Measurements from ENCODE around the gene LRMDA.
A peak's percentile ranks its signal among the peaks of the same experiment; 100 is the strongest.

Gene LRMDA

DNA sequence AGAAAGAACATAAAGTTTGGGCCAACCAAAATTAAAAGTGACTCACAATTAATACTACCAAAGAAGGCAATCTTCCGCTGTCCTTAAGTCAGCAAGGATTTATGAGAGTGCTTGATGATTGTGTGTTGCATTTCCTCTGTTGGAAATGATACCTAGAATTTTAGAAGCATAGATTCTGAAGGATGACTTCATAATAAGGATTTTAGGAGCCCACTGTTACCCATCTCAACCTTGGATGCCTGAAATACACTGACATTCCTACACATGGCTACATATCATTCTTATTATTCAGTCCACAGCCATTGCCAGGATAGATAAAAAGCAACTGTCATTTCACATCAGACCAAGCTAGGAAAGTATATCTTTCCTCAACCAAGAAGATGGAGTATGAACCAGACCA, 823.8 kb downstream of the LRMDA start:
- no peak for DNase-seq

DNA sequence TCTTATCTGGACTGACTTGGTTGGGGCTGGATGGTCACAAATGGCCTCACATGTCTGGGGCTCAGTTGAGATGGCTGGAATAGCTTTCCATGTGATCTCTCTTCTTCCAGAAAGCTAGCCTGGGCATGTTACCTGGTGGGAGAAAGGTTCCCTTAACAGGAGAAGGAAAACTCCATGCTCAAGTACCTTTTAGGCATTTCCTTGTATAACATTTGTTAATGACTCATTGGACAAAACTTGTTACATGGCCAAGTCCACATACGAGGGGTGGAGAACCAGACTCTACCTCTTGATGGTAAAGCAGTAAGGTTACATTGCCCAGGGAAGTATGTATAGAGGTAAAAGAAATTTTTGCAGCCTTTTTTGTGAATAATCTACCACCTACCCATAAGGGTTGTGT, 826.4 kb downstream of the LRMDA start:
- no peak for DNase-seq

- DNase-seq, result no peak
These were observed 834.2 kb downstream of the LRMDA start for GRCh38 chr10:76265441-76266113.

DNA sequence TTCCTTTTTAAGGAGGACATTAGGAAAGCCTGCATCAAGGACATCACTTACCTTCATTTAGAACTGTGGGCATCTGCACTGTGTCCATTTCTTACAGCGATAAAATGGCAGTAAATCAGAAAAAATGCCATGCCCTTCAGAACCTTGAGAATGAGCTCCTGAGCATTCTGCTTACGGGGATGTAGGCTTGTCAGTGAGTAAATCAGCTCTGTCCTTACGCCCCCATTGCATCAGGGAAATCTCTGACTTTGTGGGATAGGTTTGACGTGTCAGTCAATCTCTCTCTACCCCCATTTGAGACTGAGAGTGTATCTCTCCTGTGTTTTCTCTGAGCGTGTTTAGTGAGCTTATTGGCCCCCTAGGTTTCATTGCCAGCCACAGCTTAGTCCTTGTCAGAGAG, 837.1 kb downstream of the LRMDA start:
- no peak for DNase-seq

DNA sequence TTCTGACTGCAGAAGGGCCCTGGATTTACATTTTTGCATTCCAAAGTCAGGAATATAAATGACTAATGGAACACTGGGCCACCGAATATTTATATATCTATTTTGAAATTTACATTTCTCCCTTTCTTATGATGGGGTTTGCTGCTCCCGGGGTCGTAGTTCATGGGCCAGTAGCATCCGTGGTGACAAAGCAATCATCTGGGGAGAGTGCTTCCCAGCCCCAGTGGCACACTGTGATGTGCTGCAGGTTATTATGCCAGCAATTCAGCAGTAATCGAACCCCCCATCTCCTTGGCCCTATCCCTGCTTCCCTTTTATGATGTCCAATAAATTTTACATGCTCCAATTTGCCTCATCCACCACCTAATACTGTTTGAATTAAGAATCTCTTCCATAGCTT, 837.5 kb downstream of the LRMDA start:
- no peak for DNase-seq

DNA sequence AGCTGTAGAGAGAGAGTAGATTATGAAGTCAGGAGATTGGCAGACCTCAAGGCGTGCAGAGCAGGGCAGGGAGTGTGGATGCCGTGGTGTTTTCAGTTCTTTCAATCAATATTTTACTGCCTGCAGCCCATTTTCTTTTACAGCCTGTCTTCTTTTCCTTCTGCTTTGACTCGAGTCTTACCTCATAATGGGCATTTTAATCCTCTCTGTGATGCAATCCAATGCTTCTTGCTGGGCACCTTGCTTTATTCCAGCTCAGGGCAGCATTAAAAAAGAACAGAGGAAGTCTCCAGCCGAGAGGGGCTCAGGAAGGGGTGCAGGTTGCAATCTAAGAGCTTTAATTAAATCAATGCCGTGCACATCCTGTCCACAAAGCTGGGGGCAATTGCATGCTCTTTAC, 839.0 kb downstream of the LRMDA start:
- peak; percentile 88 for DNase-seq

DNA sequence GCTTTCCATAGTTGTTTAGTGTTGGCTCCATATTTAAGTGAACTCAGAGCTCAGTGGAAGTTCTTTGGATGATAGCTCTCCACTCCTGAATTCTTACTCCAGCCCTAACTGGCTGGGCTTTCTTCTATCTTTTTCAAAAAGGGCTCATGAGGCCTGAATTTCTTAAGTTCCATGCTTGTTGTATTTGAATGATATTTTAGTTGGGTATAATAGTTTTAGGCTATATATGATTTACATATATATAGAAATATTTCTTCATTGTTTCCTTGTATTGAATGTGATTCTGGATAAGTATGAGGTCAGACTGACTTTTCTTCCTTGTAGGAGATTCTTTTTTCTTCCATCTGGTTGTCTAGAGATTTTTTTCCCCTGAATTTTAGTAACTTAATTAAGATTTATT, 843.5 kb downstream of the LRMDA start:
- no peak for DNase-seq

- no peak for DNase-seq
These were observed 847.5 kb downstream of the LRMDA start for GRCh38 chr10:76278811-76279460.

- no peak for DNase-seq
These were observed 850.2 kb downstream of the LRMDA start for GRCh38 chr10:76281659-76282058.

- peak; percentile 86 for DNase-seq
These were observed 850.9 kb downstream of the LRMDA start for GRCh38 chr10:76282061-76283025.

DNA sequence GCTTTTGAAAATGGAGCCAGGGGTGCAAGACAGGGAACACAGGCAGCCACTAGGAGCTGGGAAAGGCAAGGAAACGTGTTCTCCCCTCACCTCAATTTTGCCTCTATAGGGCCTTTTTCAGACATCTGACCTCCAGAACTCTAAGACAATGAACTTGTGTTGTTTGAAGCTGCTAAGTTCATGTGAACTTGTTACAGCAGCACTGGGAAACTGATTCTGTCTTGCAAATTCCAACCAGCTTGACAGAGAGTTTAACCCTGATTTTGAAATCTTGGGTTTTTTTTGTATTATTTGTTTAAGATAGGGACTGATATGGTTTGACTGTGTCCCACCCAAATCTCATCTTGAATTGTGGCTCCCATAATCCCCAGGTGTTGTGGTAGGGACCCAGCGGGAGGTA, 852.9 kb downstream of the LRMDA start:
- no peak for DNase-seq

DNA sequence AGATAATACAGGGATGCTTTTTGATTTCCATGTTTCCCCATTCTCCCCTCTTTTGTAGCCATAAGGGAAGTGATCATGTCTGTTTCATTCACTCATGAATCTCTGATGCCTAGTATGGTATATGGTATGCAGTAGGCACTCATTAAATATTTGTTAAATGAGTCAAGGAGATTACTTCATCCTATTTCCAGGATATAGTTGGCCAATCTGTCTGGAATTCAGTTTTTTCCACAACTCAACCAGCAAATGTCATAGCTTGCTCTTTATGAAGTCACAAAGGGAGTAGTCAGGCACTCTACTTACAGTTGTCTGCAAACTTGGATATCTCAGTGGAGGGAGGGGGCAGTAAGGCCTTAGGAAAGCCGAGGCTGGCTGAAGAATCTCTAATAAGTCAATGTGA, 853.6 kb downstream of the LRMDA start:
- no peak for DNase-seq

DNA sequence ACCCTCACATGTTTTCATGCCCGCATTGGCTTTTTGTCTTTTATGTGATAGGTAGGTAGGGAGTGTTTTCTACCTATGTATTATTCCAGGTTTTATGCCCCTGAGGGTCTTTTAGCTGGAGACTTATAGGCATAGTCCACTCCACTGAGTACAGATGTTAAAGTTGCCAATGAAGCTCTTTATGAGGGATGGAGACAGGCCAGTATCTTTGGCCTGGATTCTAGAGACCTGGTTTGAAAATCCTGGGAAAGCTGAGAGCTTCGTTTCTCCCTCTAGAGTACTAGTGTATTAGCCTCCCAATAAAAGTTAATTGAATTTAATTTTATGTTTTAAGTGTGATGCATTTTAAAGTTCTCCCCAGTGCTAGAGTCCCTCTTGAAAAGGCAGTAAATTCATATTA, 854.1 kb downstream of the LRMDA start:
- DNase-seq, result no peak

DNA sequence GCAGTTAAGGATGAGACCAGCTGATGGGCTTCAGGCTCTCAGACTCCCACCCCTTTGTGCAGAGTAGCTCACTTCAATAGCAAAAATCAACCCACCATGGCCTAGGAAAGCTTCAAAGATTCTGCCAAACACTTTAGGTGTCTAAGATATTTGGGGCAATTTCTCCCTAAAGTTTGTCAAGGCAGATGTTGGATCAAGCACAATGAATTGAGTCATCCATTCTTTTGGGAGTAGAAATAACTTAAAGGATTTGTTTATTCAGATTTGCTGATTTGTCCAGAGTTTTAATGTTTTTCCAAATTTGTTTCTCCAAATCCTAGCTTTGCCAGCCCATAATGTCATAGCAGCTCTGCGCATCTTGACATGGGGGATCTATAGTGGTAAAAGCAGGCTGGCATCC, 855.1 kb downstream of the LRMDA start:
- no peak for DNase-seq

GRCh38 chr10:76287856-76288255, 856.4 kb downstream of the LRMDA start:
- no peak for DNase-seq

GRCh38 chr10:76291175-76291574, 859.8 kb downstream of the LRMDA start:
- DNase-seq, result peak; percentile 12

DNA sequence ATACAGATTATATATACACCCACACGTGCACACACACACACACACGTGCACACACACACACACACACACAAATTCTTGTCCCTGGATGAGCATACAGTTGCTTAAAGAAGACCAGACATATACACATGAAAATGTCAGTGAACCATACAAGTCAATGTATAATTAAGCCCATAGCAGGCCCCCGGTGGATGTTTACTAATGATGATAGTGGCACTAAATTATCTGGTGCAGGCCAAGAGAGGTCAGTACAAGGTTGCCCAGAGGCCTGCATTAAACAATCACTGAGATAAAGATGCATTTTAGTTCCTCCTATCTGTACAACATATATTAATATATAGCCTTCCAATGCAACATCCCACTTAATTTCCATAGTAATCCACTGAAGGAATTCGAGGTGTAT, 860.5 kb downstream of the LRMDA start:
- DNase-seq, result peak; percentile 59

DNA sequence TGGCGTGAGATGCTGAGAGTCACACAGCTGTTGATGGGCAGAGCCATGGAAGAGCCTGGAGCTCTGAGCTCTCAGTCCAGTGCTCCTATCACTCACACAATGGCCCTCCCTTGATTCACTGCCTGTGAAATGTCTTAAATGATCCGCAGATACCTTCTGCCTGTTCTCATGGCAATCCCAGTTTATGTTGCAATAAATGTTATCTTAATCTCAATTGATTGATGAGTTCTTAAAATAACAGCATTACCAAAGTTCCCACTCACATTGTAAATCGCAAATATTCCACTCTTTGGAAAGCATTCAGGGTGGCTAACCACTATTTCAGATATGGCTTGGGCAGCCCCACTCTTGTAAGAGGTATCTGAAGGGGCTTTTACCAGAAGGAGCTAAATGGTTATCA, 865.5 kb downstream of the LRMDA start:
- no peak for DNase-seq

- no peak for DNase-seq
These were observed 865.9 kb downstream of the LRMDA start for GRCh38 chr10:76297358-76297757.

GRCh38 chr10:76297780-76298281, 866.4 kb downstream of the LRMDA start:
- peak; percentile 91 for DNase-seq

GRCh38 chr10:76298329-76298728, 866.9 kb downstream of the LRMDA start:
- DNase-seq, result no peak

DNA sequence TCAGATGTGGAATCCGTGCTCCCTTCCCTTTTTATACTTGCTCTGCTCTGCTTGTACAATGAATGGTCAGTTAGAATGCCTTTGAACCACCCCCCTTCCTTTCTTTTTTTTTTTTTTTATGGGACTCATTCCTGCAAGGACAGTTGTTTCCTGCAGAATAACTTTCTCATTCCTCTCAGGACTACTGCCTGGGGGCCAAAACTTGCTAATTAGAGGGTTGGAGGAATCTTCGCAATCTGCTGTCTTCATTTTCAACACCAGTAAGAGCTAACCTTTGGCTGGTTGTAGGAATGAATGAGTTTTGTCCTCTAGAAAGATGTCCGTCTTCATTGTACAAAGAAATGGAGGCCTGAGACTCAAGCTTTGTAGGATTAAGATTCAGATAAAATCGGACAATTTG, 868.1 kb downstream of the LRMDA start:
- no peak for DNase-seq

DNA sequence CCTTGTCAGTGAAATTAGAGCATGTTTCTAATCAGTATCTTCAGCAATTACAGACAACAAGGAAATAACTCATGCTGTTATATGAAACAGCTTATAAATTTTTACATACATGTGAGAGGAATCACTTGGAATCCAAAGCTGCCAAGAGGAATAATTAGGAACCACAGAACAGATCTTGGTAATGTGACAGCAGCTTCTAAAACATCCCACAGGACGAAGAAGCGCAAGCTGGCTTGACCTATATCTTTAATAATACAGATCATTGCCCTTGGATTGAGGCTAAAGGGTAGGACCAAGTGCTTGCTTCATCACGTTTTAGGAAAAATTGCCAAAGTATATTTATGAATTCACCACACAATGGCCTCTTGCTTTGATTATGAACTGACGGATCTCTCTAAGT, 869.8 kb downstream of the LRMDA start:
- DNase-seq, result no peak

DNA sequence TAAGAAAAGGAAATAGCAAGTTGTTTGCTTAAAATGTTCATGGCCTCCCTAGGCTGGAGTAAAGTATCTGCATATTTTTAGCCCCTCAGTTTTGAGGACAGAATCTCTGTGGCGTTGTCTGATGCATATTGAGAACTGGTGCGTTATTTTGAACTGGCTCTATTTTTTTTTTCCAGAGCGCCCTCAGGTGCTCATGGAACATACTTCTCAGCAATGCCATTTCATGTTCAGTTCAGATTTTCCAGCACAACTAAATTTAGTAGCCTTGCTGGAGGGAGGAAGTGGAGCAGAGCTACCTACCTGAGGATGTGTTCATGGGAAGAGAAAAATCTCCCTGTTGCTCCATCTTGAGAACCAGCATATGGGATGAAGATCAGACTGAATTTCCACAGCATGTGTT, 870.5 kb downstream of the LRMDA start:
- peak; percentile 70 for DNase-seq
